Activated naive CD4-positive, alpha-beta T cell treated with anti-CD3 and anti-CD28 coated beads, Interleukin-2, amount 50 U/mL, for 24 hours (primary cell): ENCODE results near the gene B4GALNT4.
"Not testable (repeated sequence)": the region's sequence is repeated elsewhere in the genome, so short reads cannot be mapped to it uniquely, and the experiment has no call there.

Experiments used
- H3K27ac Mint-ChIP-seq: one replicate; pipeline ENCODE4 v1.8.0; 2021; ENCODE audit warnings: mild to moderate bottlenecking, mixed read lengths
- H3K27me3 Mint-ChIP-seq: one replicate; pipeline ENCODE4 v1.8.0; 2021; ENCODE audit warnings: mixed read lengths
- H3K36me3 Mint-ChIP-seq: one replicate; pipeline ENCODE4 v1.8.0; 2021; ENCODE audit warnings: mixed read lengths
- H3K4me1 Mint-ChIP-seq: one replicate; pipeline ENCODE4 v1.8.0; 2021; ENCODE audit warnings: mixed read lengths
- H3K4me3 Mint-ChIP-seq: one replicate; pipeline ENCODE4 v1.8.0; 2021; ENCODE audit warnings: mild to moderate bottlenecking, mixed read lengths
- H3K9me3 Mint-ChIP-seq: one replicate; pipeline ENCODE4 v1.8.0; 2021; ENCODE audit warnings: mixed read lengths

The B4GALNT4 gene

DNA sequence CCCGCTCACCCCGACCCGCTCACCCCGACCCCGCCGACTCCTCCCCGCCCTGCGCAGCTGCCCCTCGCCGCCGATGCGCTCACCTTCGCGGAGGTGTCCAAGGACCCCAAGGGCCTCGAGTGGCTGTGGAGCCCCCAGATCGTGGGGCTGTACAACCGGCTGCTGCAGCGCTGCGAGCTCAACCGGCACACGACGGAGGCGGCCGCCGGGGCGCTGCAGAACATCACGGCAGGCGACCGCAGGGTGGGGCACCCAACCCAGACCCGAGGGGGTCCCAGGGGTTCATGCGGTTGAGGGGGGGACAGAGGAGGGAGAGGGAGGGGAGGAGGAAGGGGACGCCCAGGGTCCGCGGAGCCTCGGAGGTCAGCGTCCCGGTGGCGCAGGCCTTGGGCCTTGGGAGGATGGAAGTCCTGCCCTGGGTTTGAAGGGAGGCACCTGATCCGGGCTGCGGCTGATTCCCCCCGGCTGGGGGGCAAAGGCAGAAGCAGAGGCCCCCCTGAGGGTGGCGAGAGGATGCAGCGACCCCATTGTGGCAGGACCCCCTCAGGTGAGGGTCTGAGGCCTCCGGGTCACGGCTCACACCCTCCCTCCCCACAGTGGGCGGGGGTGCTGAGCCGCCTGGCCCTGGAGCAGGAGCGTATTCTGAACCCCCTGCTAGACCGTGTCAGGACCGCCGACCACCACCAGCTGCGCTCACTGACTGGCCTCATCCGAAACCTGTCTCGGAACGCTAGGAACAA lies 33.9 kb downstream of the B4GALNT4 start:
- no peaks in the 10 kb centered on the region for H3K9me3 Mint-ChIP-seq
- no peak overlapping the region for H3K27ac Mint-ChIP-seq
- H3K4me1 Mint-ChIP-seq: peaks cover 10% of the 10 kb centered on the region
- no peak overlapping the region for H3K4me3 Mint-ChIP-seq
- no peaks in the 10 kb centered on the region for H3K27me3 Mint-ChIP-seq
- no peaks in the 10 kb centered on the region for H3K36me3 Mint-ChIP-seq

DNA sequence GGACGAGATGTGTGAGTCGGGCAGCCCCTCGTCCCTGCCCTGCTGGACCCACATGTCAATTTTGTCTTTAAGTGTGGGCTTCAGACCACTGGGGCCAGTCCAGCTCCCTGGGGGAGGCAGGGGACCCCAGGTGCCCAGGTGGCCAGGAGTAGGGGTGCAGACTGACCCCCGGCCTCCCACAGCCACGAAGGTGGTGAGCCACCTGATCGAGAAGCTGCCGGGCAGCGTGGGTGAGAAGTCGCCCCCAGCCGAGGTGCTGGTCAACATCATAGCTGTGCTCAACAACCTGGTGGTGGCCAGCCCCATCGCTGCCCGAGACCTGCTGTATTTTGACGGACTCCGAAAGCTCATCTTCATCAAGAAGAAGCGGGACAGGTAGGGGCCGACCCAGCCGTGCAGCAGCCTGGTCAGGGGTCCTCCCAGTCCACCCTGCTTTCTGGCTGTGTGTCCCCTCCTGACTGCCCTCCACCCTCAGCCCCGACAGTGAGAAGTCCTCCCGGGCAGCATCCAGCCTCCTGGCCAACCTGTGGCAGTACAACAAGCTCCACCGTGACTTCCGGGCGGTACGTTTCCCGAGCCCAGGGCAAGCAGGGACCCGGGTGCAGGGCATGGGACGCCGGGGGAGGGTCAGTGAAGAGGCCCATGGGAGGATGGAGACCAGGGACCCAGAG lies 34.6 kb downstream of the B4GALNT4 start:
- no peak overlapping the region for H3K27ac Mint-ChIP-seq
- H3K4me3 Mint-ChIP-seq: no peak overlapping the region
- no peaks in the 10 kb centered on the region for H3K27me3 Mint-ChIP-seq
- H3K36me3 Mint-ChIP-seq: no peaks in the 10 kb centered on the region
- H3K4me1 Mint-ChIP-seq: peaks cover 10% of the 10 kb centered on the region
- H3K9me3 Mint-ChIP-seq: no peaks in the 10 kb centered on the region

- Mint-ChIP-seq H3K27ac (no peak overlapping the region), H3K27me3 (no peaks in the 10 kb centered on the region), H3K9me3 (no peaks in the 10 kb centered on the region), H3K36me3 (no peaks in the 10 kb centered on the region), H3K4me3 (no peak overlapping the region), H3K4me1 (peaks cover 15% of the 10 kb centered on the region)
These were observed 35.4 kb downstream of the B4GALNT4 start for GRCh38 chr11:404551-405264.

DNA sequence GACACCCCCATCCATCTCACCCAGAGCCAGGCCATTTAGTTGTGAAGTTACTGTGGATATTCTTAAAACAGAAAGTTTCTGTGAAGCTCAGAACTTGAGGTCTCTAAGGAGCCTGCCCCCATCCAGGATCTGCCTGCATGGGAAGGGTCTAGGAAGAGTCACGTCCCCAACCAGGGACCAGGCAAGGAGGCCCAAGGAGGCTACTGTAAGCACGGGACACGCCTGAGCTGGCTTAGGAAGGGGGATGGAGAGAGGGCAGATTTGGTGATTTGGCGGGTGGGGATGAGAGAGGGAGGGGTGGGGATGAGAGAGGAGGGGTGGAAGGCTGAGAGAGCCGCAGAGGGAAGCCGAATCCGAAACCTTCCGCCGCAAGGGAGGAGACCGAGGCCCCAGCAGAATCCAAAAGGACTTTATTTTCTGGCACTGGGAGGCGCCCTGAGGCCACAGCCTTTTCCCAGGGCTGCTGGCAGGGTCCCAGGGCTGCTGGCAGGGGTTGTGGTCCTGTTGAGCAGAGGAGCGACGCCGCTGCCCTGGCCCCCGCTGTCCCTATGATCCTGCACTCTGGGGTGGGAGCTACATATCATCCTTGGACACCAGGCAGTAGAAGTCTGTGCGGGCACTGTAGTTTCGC lies 36.1 kb downstream of the B4GALNT4 start:
- Mint-ChIP-seq H3K4me1 (peaks cover 17% of the 10 kb centered on the region), H3K9me3 (no peaks in the 10 kb centered on the region), H3K4me3 (peak overlapping the region; percentile 26), H3K27ac (no peak overlapping the region), H3K36me3 (no peaks in the 10 kb centered on the region), H3K27me3 (no peaks in the 10 kb centered on the region)

DNA sequence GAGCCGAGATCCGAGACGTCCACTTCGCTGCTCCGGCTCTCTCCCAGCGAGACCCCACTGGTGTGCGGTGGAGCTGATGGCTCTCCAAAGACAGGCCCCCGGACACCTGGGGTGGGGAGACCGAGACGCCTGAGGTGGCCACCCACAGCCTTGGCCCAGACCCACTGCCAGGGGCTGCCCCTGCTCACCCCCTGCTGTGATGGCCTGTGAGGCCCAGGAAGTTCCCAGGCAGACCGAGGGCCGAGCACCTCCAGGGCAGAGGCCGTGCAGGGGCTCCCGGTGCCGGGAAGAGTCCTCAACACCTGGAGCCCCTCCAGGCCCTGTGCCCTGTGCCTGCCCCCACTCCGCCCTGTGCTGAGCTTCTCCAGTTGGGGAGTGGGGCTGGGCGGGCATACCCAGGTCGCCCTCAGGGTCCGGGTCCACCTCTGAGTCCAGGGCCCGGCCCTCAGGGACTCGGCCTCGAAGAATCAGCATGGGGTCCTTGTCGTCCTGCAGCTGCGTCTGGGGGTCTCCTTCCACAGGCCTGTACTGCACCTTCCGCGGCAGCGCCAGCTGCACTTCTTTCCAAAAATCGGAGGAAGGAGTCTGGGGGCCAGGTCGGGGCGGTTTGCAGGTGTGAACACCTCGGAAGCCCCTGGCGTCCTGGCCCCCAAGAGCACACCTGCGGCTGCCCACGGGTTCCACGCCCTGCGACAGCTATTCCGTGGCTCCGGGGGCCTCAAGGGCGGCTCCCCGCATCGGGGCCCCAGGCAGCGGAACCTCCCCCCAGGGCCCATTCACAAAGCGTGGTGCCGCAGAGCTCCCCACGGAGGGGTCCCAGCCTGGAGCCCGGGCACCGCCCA lies 36.9 kb downstream of the B4GALNT4 start:
- Mint-ChIP-seq H3K9me3 (no peaks in the 10 kb centered on the region), H3K36me3 (no peaks in the 10 kb centered on the region), H3K27me3 (no peaks in the 10 kb centered on the region), H3K27ac (no peak overlapping the region), H3K4me3 (peak overlapping the region; percentile 26), H3K4me1 (peaks cover 17% of the 10 kb centered on the region)

- Mint-ChIP-seq H3K4me3 (no peak overlapping the region), H3K27me3 (no peaks in the 10 kb centered on the region), H3K27ac (no peak overlapping the region), H3K9me3 (no peaks in the 10 kb centered on the region), H3K4me1 (peaks cover 17% of the 10 kb centered on the region), H3K36me3 (no peaks in the 10 kb centered on the region)
These were observed 37.7 kb downstream of the B4GALNT4 start for GRCh38 chr11:406796-407650.

GRCh38 chr11:407651-408123 lies 38.4 kb downstream of the B4GALNT4 start:
- Mint-ChIP-seq H3K36me3 (no peaks in the 10 kb centered on the region), H3K4me1 (peaks cover 17% of the 10 kb centered on the region), H3K27ac (no peak overlapping the region), H3K27me3 (no peaks in the 10 kb centered on the region), H3K9me3 (no peaks in the 10 kb centered on the region), H3K4me3 (no peak overlapping the region)

- Mint-ChIP-seq H3K4me1 (peaks cover 23% of the 10 kb centered on the region), H3K4me3 (no peak overlapping the region), H3K27me3 (no peaks in the 10 kb centered on the region), H3K27ac (no peak overlapping the region), H3K9me3 (no peaks in the 10 kb centered on the region), H3K36me3 (no peaks in the 10 kb centered on the region)
These were observed 39.1 kb downstream of the B4GALNT4 start for GRCh38 chr11:408154-409007.

DNA sequence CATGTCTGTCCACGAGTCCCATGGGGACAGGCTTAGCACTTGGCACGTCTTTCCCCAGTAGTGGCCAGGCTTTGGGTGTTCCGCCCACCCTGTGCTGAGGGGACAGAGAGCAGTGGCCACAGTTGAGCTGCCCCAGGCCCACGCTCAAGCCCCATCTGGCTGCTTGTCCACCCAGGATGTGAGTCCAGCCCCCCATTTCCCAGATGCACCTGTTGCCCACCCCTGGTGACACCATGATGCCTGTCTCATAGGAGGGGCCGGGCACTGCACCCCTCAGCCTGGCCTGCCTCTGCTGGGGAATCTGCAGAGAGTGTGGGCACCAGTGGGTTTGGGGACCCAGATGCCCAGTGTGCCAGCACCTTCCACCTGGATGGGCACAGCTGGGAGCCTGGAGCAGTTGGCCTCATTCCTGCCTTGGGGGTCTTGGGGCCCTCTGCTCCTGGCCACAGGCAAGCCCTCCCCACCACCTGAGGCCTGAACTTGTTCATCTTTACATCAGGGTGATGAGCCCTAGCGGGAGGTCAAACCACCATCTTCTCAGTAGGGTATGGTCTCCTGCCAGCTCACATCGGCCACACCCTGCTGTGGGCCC lies 39.8 kb downstream of the B4GALNT4 start:
- Mint-ChIP-seq H3K27me3 (no peaks in the 10 kb centered on the region), H3K4me1 (peaks cover 25% of the 10 kb centered on the region), H3K4me3 (no peak overlapping the region), H3K27ac (no peak overlapping the region), H3K36me3 (no peaks in the 10 kb centered on the region), H3K9me3 (no peaks in the 10 kb centered on the region)

DNA sequence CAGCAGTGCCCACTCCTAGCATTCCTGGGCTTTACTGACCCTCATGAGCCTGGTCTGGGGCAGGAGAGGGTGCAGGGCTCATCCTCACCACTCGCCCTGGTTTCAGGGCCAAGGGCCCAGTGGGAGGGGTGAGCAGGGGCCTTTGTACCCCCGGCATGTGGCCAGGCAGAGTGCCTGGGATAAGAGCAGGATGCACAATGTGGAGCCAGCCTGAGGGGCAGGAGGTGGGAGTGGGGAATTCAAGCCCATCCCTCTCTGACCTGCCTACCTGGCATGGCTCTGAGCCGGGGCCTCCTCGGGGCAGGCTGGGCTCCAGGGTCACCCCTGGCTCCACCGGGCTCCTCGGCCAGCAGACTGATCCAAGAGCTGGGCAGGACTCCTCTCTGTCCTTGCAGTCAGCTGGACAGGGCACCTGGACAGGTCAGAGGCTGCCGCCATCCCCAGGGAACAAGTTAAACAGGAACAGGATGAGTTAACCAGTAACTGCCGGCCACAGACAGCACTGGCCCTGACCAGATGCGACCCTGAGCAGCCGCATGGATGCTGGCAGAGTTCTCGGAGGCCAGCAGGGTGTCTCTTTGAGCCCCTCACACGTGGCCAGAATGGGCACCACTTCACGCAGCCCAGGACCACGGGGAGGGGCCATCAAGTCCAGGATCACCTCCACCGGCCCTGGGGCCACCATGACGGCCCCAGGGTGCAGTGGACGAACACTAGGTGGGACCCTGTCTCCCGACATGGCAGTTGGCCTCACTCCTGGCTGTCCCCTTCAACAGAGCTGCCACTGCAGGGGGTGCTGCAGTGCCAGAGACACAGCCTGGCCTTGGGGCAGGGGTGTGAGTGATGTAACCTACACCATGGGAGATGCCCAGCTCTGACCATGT lies 40.5 kb downstream of the B4GALNT4 start:
- H3K27me3 Mint-ChIP-seq: no peaks in the 10 kb centered on the region
- H3K36me3 Mint-ChIP-seq: no peaks in the 10 kb centered on the region
- peaks cover 32% of the 10 kb centered on the region for H3K4me1 Mint-ChIP-seq
- H3K27ac Mint-ChIP-seq: no peak overlapping the region
- H3K4me3 Mint-ChIP-seq: no peak overlapping the region
- no peaks in the 10 kb centered on the region for H3K9me3 Mint-ChIP-seq

GRCh38 chr11:410711-411110 lies 41.4 kb downstream of the B4GALNT4 start:
- H3K9me3 Mint-ChIP-seq, H3K27me3 Mint-ChIP-seq, H3K27ac Mint-ChIP-seq, H3K4me3 Mint-ChIP-seq, H3K36me3 Mint-ChIP-seq: not testable (repeated sequence)
- peaks cover 32% of the 10 kb centered on the region for H3K4me1 Mint-ChIP-seq

- peaks cover 39% of the 10 kb centered on the region for H3K4me1 Mint-ChIP-seq
- H3K27ac Mint-ChIP-seq, H3K27me3 Mint-ChIP-seq, H3K4me3 Mint-ChIP-seq, H3K9me3 Mint-ChIP-seq, H3K36me3 Mint-ChIP-seq: not testable (repeated sequence)
These were observed 42.2 kb downstream of the B4GALNT4 start for GRCh38 chr11:411520-411919.
